HG02852 (cell line): Measurements from ENCODE around the gene MAD1L1.
"Not testable (repeated sequence)": the region's sequence is repeated elsewhere in the genome, so short reads cannot be mapped to it uniquely, and the experiment has no call there.

Experiments used
- ATAC-seq: cut with Tn5 transposase; IDR thresholded peaks from one replicate; pipeline ENCODE4 v1.9.1; 2021; ENCODE audit warnings: mild to moderate bottlenecking, moderate library complexity; ENCODE audit not compliant: unreplicated experiment

The MAD1L1 gene

DNA sequence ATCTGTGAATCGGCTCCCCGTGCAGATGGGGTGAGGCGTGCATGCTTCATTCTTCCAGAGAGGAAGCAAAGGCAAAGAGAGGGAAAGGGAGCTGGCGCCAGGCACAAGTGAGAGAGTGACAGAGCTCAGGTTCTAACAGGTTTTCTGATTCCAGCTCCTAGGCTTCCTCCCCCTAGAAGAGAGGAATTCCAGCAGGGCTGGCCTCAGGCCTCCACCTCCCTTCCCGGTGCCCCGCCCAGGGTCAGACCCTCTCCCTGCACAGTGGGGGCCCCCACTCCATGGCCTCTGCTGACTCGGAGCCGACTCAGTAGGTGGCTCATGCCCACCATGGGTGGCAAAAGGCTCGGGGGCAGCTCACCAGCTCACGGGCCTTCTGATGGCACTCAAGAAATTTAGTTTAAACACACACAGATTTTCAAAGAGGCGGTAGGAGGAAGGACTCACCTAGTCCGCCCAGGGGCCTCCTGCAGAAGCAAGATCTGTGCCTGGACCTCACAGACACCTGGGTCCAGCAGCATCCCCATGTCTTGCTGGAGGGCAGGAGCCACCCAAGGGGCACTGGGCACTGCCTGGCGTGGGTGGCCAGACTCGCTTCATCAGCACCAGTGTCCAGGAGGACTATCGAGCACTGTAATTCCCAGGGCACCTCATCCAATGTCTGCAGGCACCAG lies 183.5 kb downstream of the MAD1L1 start:
- ATAC-seq = no peak

- ATAC-seq = no peak
Observed at GRCh38 chr7:2048531-2048930, 184.2 kb downstream of the MAD1L1 start.

GRCh38 chr7:2048006-2048405 lies 184.7 kb downstream of the MAD1L1 start:
- no peak for ATAC-seq

GRCh38 chr7:2046581-2047565 lies 185.9 kb downstream of the MAD1L1 start:
- no peak for ATAC-seq

- ATAC-seq = no peak
Observed at GRCh38 chr7:2045559-2046405, 187.0 kb downstream of the MAD1L1 start.

- no peak for ATAC-seq
Observed at GRCh38 chr7:2044883-2045471, 187.8 kb downstream of the MAD1L1 start.

- no peak for ATAC-seq
Observed at GRCh38 chr7:2044311-2044882, 188.3 kb downstream of the MAD1L1 start.

DNA sequence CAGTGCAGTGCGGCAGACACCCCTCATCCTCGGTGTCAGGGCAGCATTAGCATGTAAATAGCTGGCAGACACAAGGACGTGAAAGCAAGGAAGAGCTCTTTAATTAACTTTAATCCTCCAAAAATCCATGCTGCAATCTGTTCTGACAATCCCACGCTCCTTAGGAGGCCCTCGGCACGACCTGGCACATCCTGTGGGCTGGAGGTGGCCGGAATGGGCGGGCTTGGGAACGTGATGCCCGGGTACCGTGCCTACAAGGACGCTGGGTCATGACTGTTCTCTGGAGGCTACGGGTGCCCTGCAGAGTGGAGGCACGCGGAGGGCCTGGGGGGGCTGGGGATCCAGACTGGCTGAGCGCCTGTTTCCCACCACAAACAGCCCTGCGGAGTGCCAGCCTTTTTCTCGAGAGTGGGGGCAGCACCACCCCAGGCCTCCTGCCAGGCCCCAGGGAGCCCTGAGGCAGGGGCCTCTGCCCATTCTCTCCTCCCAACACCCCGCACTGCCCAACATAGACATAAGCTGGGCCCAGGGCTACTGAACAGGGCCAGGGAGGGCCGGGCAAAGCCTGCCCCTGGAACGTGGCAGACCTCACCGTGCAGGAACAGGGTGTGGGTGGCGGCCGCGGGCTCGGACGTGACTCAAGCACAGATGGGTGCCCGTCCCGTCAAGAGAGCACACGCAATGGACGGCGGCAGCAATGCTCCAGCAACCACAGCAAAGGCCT lies 189.3 kb downstream of the MAD1L1 start:
- no peak for ATAC-seq

DNA sequence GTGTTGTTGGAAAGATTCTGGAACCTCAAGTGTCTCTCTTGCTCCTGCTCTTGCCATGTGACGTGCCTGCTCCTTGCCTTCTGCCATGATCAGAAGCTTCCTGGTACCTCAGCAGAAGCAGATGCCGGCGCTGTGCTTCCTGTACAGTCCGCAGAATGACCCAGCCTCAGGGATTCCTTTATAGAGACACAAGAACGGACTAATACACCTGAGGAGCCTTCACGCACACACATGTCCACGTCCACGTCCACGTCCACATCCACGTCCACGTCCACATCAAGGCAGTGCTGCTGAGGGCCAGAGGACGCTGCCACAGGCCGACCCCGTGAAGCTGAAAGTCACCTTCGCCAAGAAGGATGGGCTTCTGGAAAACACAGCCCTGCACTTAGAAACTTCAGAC lies 190.1 kb downstream of the MAD1L1 start:
- ATAC-seq = no peak

GRCh38 chr7:2041496-2042367 lies 191.0 kb downstream of the MAD1L1 start:
- ATAC-seq = no peak

- no peak for ATAC-seq
Observed at GRCh38 chr7:2040893-2041270, 191.9 kb downstream of the MAD1L1 start.

GRCh38 chr7:2040201-2040892 lies 192.4 kb downstream of the MAD1L1 start:
- ATAC-seq = no peak

DNA sequence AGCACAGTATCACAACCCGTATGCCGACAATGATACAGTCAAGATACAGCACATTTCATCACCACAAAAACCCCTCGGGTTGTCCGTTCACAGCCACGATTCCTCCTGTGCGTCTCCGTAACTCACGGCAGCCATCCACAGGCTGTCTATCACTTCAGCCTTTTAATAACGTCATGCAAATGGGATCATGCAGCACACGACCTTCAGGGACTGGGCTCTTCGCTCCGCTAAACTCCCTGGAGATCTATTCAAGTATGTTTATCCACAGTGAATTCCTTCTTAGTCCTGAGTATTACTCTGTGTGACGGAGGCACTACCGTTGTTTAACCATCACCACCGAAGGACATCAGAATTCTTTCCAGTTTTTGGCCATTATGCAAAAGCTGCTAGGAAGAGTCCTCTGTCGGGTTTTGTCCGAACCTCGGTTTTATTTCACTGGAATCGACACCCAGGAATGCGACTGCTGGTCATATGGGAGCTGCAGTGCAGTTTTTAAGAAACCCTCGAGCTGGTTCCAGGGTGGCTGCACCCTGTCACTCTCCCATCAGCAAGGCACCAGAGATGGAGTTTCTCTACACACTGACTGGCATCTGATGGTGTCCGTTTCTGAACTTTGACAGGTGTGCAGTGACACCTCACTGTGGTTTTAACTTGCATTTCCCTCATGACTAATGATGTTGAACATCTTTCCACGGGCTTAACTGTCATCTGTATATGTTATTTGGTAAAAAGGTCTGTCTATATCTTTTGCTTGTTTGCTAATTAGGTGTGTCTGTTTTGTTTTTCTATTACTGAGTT lies 193.6 kb downstream of the MAD1L1 start:
- no peak for ATAC-seq

DNA sequence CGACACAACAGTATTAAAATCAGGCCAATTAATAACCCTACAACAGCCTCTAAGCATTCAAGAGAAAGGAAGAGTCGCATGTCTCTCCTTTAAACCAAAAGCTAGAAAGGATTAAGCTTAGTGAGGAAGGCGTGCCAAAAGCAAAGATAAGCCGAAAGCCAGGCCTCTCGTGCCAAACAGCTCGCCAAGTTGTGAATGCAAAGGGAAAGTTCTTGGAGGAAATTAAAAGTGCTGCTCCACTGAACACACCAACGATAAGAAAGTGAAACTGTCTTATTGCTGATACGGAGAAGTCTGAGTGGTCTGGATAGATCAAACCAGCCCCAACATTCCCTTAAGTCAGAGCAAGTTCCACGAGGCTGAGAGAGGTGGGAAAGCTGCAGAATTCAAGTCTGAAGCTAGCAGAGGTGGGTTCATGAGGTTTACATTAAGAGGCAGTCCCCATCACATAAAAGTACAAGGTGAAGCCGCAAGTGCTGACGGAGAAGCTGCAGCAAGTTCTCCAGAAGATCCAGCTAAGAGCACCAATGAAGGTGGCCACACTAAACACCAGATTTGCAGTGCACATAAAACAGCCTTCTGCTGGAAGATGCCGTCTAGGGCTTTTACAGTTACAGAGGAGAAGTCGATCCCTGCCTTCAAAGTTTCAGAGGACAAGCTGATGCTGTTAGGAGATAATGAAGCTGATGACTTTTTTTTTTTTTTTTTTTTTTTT lies 194.8 kb downstream of the MAD1L1 start:
- peak; percentile 51 for ATAC-seq

- ATAC-seq = no peak
Observed at GRCh38 chr7:2037301-2037807, 195.4 kb downstream of the MAD1L1 start.

- no peak for ATAC-seq
Observed at GRCh38 chr7:2036786-2037185, 196.0 kb downstream of the MAD1L1 start.

DNA sequence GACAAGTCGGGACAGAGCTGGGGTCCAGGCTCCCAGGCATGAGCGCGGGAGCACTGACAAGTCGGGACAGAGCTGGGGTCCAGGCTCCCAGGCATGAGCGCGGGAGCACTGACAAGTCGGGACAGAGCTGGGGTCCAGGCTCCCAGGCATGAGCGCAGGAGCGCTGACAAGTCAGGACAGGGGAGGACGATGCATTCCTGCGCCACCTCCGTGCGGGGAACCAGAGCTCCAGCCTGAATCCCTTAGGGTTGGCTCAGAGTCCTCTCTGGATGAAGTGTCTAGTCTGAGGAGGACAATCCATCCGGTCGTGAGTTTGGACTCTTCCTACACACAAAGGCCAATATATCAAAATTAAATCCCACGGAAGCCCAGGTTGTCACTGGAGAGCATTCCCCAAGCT lies 196.5 kb downstream of the MAD1L1 start:
- not testable (repeated sequence) for ATAC-seq
